ENCODE data around the gene GASK1B. TPM values are rescaled to one million over a fixed set of nuclear protein-coding genes. Genes with fewer than 3 reads are reported as not detected.

Gene GASK1B
- polyA plus RNA-seq, 2 of the 4 experiments (the other 2 are of a cell fraction), result 2.7 to 2.9 TPM

DNA sequence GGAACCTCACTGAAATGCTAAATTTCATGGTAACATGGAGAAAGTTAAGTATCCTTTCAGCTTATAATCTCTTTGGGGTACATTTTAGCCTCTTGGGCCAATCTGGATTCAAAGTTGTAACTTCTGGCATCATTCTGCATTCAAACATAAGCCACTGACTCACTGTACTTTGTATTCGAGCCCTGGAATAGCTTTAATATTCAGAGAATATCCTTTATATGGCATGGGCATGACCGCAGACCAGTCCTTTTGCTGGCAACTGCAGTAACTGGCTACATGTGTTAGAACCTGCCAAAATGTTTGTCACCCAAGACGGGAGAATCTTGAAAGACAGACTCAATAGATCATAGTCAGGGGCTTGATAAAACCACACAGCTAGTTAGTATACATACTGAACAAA, 3.3 kb downstream of the GASK1B start:
- ChIA-PET CTCF (interaction anchor here (1.0 kb wide), 1 partner anchor 178 kb away, joined by 3 read pairs; no protein-coding TSS in a partner anchor), POLR2A (no interaction called here)
- no peak overlapping the region for H3K27ac ChIP-seq
- no peaks in the 10 kb centered on the region for H3K9me3 ChIP-seq
- H3K4me3 ChIP-seq, result no peak overlapping the region
- H3K4me2 ChIP-seq, result no peak overlapping the region
- FAIRE-seq, result no peak
- TF ChIP-seq CHD4 (IDR thresholded peaks at IDR 0.05; ENCODE audit: borderline replicate concordance) (no peak), EHMT2 (IDR thresholded peaks at IDR 0.05; ENCODE audit: low read depth) (no peak), RNF2 (IDR thresholded peaks at IDR 0.05; ENCODE audit: borderline replicate concordance, low read depth) (no peak), TP53 (CRISPR knock-in tag; IDR thresholded peaks at IDR 0.05) (no peak), POLR2A (IDR thresholded peaks at IDR 0.05; ENCODE audit: low read length) (no peak), MAZ (IDR thresholded peaks at IDR 0.05; ENCODE audit: borderline replicate concordance, low read depth, low read length) (no peak), KDM1A (IDR thresholded peaks at IDR 0.05; ENCODE audit: low read depth) (no peak)
- TF ChIP-seq, protein P1, sequence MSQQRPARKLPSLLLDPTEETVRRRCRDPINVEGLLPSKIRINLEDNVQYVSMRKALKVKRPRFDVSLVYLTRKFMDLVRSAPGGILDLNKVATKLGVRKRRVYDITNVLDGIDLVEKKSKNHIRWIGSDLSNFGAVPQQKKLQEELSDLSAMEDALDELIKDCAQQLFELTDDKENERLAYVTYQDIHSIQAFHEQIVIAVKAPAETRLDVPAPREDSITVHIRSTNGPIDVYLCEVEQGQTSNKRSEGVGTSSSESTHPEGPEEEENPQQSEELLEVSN (IDR thresholded peaks at IDR 0.05; ENCODE audit: borderline replicate concordance, low read depth), result no peak
- TF ChIP-seq, protein P2, sequence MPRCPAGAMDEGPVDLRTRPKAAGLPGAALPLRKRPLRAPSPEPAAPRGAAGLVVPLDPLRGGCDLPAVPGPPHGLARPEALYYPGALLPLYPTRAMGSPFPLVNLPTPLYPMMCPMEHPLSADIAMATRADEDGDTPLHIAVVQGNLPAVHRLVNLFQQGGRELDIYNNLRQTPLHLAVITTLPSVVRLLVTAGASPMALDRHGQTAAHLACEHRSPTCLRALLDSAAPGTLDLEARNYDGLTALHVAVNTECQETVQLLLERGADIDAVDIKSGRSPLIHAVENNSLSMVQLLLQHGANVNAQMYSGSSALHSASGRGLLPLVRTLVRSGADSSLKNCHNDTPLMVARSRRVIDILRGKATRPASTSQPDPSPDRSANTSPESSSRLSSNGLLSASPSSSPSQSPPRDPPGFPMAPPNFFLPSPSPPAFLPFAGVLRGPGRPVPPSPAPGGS (IDR thresholded peaks at IDR 0.05), result no peak
- no peak for ATAC-seq
- WGBS (ENCODE audit: missing lambda C conversion rate), result 72% methylated on average over 3 of the region's 3 CpGs
- H3K4me1 ChIP-seq, result peaks cover 5% of the 10 kb centered on the region; the same call in 2 of the 3 replicates
- no peak for DNase-seq (ENCODE audit: low read depth in 1 of 2, low spot score in 1 of 2)

DNA sequence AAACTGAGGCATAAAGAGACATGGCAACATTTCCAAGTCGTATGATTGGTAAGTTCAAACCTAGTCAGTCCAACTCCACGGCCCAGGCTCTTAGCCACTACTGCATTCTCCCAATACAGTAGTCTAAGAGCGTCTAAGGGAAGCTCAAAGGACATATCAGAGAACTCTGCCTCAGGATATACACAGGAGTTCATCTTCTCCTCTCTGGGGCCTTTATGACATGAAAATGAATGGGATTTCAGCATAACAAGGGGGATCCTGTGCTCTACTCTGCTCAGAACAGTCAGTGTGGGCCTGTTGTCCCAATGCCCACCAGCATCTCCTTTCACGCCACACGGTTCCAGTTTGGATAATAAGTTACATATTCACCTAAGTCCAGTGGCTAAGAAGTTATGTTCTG, 4.2 kb downstream of the GASK1B start:
- TF ChIP-seq HOXB13 (CRISPR knock-in tag; IDR thresholded peaks at IDR 0.05; ENCODE audit: low read depth) (no peak), JUN (IDR thresholded peaks at IDR 0.05) (no peak), KDM1A (IDR thresholded peaks at IDR 0.05; ENCODE audit: low read depth) (no peak), NR3C1 (IDR thresholded peaks at IDR 0.05) (no peak), MAFK (IDR thresholded peaks at IDR 0.05; ENCODE audit: partially characterized antibody) (no peak), FOSB (CRISPR knock-in tag; IDR thresholded peaks at IDR 0.05) (no peak), HOXA7 (CRISPR knock-in tag; IDR thresholded peaks at IDR 0.05) (no peak), NFE2L2 (conservative IDR thresholded peaks at IDR 0.05; ENCODE audit: low read length) (no peak), HDAC2 (IDR thresholded peaks at IDR 0.05) (no peak), NPAS2 (CRISPR knock-in tag; IDR thresholded peaks at IDR 0.05; ENCODE audit: borderline replicate concordance) (no peak), ESRRA (IDR thresholded peaks at IDR 0.05; ENCODE audit: borderline replicate concordance, low read length) (no peak), CHD2 (IDR thresholded peaks at IDR 0.05; ENCODE audit: low read length, partially characterized antibody) (no peak), SREBF2 (IDR thresholded peaks at IDR 0.05) (no peak)
- CTCF ChIA-PET, result interaction anchor here (1.0 kb wide), 1 partner anchor 178 kb away, joined by 3 read pairs; no protein-coding TSS in a partner anchor
- POLR2A ChIA-PET, result no interaction called here
- WGBS (ENCODE audit: missing lambda C conversion rate), result 80% methylated on average over 5 of the region's 5 CpGs
- DNase-seq (ENCODE audit: low read depth in 1 of 2, low spot score in 1 of 2) (no peak), ATAC-seq (no peak), FAIRE-seq (no peak)
- Histone ChIP-seq H3K27ac (no peak overlapping the region), H3K4me2 (no peak overlapping the region), H3K4me1 (peaks cover 5% of the 10 kb centered on the region; the same call in 2 of the 3 replicates), H3K4me3 (no peak overlapping the region), H3K9me3 (no peaks in the 10 kb centered on the region)

DNA sequence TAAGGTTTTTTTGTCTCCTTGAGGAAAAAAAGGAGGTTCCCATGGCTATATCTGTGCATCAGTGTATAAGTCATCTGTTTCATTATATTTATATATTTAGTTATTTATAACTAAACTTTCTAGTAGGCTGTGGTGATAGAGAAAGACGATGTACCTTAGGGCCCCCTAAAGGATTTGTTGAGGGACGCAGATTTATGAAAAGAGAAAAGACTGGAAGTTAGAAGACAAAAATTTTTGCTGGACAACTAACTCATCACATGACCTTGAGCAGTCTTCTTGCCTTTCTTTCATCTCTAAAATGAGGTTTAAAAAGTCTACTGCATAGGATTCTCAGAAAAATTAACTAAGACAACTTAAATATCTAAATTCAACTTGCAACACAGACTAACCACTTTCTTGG, 6.1 kb downstream of the GASK1B start:
- Histone ChIP-seq H3K27ac (no peak overlapping the region), H3K4me1 (peaks cover 13% of the 10 kb centered on the region), H3K4me2 (no peak overlapping the region), H3K4me3 (no peak overlapping the region), H3K9me3 (no peaks in the 10 kb centered on the region)
- CTCF ChIA-PET, result no interaction called here
- WGBS (ENCODE audit: missing lambda C conversion rate), result 54% methylated on average over 2 of the region's 2 CpGs
- ATAC-seq (no peak), DNase-seq (ENCODE audit: low read depth in 1 of 2, low spot score in 1 of 2) (no peak), FAIRE-seq (no peak)
- POLR2A ChIA-PET, result no interaction called here
- no peak for TF ChIP-seq RCOR1 (IDR thresholded peaks at IDR 0.05; ENCODE audit: low read depth, low read length)
- TF ChIP-seq, protein P3, sequence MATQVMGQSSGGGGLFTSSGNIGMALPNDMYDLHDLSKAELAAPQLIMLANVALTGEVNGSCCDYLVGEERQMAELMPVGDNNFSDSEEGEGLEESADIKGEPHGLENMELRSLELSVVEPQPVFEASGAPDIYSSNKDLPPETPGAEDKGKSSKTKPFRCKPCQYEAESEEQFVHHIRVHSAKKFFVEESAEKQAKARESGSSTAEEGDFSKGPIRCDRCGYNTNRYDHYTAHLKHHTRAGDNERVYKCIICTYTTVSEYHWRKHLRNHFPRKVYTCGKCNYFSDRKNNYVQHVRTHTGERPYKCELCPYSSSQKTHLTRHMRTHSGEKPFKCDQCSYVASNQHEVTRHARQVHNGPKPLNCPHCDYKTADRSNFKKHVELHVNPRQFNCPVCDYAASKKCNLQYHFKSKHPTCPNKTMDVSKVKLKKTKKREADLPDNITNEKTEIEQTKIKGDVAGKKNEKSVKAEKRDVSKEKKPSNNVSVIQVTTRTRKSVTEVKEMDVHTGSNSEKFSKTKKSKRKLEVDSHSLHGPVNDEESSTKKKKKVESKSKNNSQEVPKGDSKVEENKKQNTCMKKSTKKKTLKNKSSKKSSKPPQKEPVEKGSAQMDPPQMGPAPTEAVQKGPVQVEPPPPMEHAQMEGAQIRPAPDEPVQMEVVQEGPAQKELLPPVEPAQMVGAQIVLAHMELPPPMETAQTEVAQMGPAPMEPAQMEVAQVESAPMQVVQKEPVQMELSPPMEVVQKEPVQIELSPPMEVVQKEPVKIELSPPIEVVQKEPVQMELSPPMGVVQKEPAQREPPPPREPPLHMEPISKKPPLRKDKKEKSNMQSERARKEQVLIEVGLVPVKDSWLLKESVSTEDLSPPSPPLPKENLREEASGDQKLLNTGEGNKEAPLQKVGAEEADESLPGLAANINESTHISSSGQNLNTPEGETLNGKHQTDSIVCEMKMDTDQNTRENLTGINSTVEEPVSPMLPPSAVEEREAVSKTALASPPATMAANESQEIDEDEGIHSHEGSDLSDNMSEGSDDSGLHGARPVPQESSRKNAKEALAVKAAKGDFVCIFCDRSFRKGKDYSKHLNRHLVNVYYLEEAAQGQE (IDR thresholded peaks at IDR 0.05), result no peak
- TF ChIP-seq, protein P4, sequence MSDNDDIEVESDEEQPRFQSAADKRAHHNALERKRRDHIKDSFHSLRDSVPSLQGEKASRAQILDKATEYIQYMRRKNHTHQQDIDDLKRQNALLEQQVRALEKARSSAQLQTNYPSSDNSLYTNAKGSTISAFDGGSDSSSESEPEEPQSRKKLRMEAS (IDR thresholded peaks at IDR 0.05), result no peak
- TF ChIP-seq, protein P2 (IDR thresholded peaks at IDR 0.05), result no peak
- no peak for TF ChIP-seq POLR2AphosphoS2 (conservative IDR thresholded peaks at IDR 0.05; ENCODE audit: low read length)
- TF ChIP-seq FOXS1 (CRISPR knock-in tag; IDR thresholded peaks at IDR 0.05), result no peak
- TF ChIP-seq BHLHE40 (IDR thresholded peaks at IDR 0.05; ENCODE audit: low read depth, low read length), result no peak
- TF ChIP-seq, protein P5, sequence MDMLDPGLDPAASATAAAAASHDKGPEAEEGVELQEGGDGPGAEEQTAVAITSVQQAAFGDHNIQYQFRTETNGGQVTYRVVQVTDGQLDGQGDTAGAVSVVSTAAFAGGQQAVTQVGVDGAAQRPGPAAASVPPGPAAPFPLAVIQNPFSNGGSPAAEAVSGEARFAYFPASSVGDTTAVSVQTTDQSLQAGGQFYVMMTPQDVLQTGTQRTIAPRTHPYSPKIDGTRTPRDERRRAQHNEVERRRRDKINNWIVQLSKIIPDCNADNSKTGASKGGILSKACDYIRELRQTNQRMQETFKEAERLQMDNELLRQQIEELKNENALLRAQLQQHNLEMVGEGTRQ (IDR thresholded peaks at IDR 0.05), result no peak
- TF ChIP-seq ZSCAN20 (CRISPR knock-in tag; IDR thresholded peaks at IDR 0.05), result no peak
- no peak for TF ChIP-seq ZNF302 (CRISPR knock-in tag; IDR thresholded peaks at IDR 0.05)
- TF ChIP-seq POLR2A (IDR thresholded peaks at IDR 0.05; ENCODE audit: low read length), result no peak
